Smooth muscle cell (in vitro differentiated cells): ENCODE measurements around the gene PC. TPM values are rescaled to one million over a fixed set of nuclear protein-coding genes. Genes with fewer than 3 reads are reported as not detected.
A peak's percentile ranks its signal among the peaks of the same experiment; 100 is the strongest.

ENCODE experiments used
- DNase-seq: peaks from one replicate; lab custom pipeline; 2025; ENCODE audit not compliant: unreplicated experiment; lab: John Stamatoyannopoulos, UW
- H2AFZ ChIP-seq: fragments of 200-600 bp; sonication (generic); 2 replicates; pipeline ENCODE4 v1.6.0; 2016; ENCODE audit warnings: antibody characterized with exemption, low read depth, mild to moderate bottlenecking
- H3F3A ChIP-seq: fragments of 200-600 bp; sonication (generic); 2 replicates; pipeline ENCODE4 v1.6.0; 2017; ENCODE audit warnings: antibody characterized with exemption, low read depth
- H3K27ac ChIP-seq: fragments of 200-600 bp; sonication (generic); 2 replicates; pipeline ENCODE4 v1.5.1; 2016; ENCODE audit warnings: low read depth, mild to moderate bottlenecking
- H3K27me3 ChIP-seq: fragments of 200-600 bp; sonication (generic); 2 replicates; pipeline ENCODE4 v1.6.1; 2016; ENCODE audit warnings: low read depth, mild to moderate bottlenecking
- H3K36me3 ChIP-seq: fragments of 200-600 bp; sonication (generic); 2 replicates; pipeline ENCODE4 v1.5.1; 2016; ENCODE audit warnings: low read depth
- H3K4me1 ChIP-seq: fragments of 200-600 bp; sonication (generic); 2 replicates; pipeline ENCODE4 v1.5.1; 2016; ENCODE audit warnings: low read depth
- H3K4me2 ChIP-seq: fragments of 200-600 bp; sonication (generic); 2 replicates; pipeline ENCODE4 v1.6.0; 2016; ENCODE audit warnings: mild to moderate bottlenecking
- H3K4me3 ChIP-seq: fragments of 200-600 bp; sonication (generic); 2 replicates; pipeline ENCODE4 v1.5.1; 2016; ENCODE audit warnings: mild to moderate bottlenecking
- H3K79me2 ChIP-seq: fragments of 200-600 bp; sonication (generic); 2 replicates; pipeline ENCODE4 v1.6.0; 2016; ENCODE audit warnings: low read depth, mild to moderate bottlenecking
- H3K9ac ChIP-seq: fragments of 200-600 bp; sonication (generic); 2 replicates; pipeline ENCODE4 v1.6.0; 2016; ENCODE audit warnings: low read depth
- H3K9me3 ChIP-seq: fragments of 200-600 bp; sonication (generic); replicated peaks from 2 replicates; pipeline ENCODE4 v1.5.1; 2016; ENCODE audit warnings: low read depth
- H4K20me1 ChIP-seq: fragments of 200-600 bp; sonication (generic); 2 replicates; pipeline ENCODE4 v1.6.0; 2016; ENCODE audit warnings: low read depth
- WGBS: methylation state at CpG from one replicate; pipeline ENCODE4 v1.1.7; 2016; ENCODE audit warnings: low lambda C conversion rate; 5-methylcytosine and 5-hydroxymethylcytosine counted together
- polyA plus RNA-seq: library from polyadenylated mRNA; unstranded; fragments of >200 nt; fragmentation: Nextera tagmentation; extraction: Ambion mirVana; gene quantifications from 2 replicates; pipeline ENCODE4 v1.2.1, GENCODE V29; 2016
- total RNA-seq: library from RNA; depleted of rRNA; stranded (reverse); fragments of >200 nt; gene quantifications from 2 replicates; pipeline ENCODE4 v1.2.3, GENCODE V29; 2014
- TF ChIP-seq, protein P1 (sequence below): fragments of 200-600 bp; sonication (generic); IDR thresholded peaks from 2 replicates; pipeline ENCODE4 v1.5.1; 2017; ENCODE audit warnings: borderline replicate concordance, mild to moderate bottlenecking, antibody characterized with exemption; ENCODE audit not compliant: insufficient read depth, poor library complexity, severe bottlenecking

PC gene
- total and polyA plus RNA-seq, 2 experiments from 2014 or later = 11.8 to 36.1 TPM

DNA sequence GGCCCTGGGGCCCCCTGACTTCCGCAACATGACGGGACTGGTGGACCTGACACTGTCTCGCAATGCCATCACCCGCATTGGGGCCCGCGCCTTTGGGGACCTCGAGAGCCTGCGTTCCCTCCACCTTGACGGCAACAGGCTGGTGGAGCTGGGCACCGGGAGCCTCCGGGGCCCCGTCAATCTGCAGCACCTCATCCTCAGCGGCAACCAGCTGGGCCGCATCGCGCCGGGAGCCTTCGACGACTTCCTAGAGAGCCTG is 100.3 kb downstream of the PC start:
- Histone ChIP-seq H3K4me1 (peaks cover 8% of the 10 kb centered on the region), H3K27me3 (no peaks in the 10 kb centered on the region), H3K4me2 (peak overlapping the region; percentile 85), H4K20me1 (no peaks in the 10 kb centered on the region), H3K9ac (no peak overlapping the region), H3K36me3 (no peaks in the 10 kb centered on the region), H3K9me3 (no peaks in the 10 kb centered on the region), H3K4me3 (peak overlapping the region; percentile 89), H3F3A (peaks cover 5% of the 10 kb centered on the region), H3K79me2 (peaks cover 3% of the 10 kb centered on the region), H2AFZ (no peak overlapping the region), H3K27ac (no peak overlapping the region)
- WGBS = 91% methylated on average over 19 of the region's 19 CpGs
- DNase-seq = no peak
- TF ChIP-seq, protein P1, sequence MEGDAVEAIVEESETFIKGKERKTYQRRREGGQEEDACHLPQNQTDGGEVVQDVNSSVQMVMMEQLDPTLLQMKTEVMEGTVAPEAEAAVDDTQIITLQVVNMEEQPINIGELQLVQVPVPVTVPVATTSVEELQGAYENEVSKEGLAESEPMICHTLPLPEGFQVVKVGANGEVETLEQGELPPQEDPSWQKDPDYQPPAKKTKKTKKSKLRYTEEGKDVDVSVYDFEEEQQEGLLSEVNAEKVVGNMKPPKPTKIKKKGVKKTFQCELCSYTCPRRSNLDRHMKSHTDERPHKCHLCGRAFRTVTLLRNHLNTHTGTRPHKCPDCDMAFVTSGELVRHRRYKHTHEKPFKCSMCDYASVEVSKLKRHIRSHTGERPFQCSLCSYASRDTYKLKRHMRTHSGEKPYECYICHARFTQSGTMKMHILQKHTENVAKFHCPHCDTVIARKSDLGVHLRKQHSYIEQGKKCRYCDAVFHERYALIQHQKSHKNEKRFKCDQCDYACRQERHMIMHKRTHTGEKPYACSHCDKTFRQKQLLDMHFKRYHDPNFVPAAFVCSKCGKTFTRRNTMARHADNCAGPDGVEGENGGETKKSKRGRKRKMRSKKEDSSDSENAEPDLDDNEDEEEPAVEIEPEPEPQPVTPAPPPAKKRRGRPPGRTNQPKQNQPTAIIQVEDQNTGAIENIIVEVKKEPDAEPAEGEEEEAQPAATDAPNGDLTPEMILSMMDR = no peak

DNA sequence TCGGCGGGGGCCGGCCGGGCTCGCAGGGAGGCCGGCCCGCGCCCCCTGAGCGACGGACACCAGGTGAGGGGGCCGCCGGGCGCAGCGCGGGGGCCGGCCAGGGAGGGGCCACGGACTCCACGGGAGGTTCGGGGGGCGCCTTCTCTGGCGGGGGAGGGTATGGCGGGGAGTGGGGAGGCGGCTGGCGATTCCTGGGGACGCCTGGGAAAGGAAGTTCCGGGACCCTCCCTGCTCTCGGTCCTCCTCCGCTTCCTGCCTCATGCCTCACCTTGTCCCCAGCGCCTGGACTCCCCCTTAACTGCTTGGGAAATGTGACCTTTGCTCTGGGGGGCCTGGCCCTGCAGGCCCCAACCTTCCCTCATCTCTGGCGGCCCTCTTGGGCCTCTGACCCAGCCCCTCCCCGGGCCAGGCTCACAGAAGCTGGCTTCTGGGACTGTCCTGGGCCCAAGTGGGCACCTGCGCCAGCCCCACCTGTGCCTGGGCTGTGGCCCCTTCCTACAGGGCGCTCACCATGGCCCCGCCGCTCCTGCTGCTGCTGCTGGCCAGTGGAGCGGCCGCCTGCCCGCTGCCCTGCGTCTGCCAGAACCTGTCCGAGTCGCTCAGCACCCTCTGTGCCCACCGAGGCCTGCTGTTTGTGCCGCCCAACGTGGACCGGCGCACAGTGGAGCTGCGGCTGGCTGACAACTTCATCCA is 100.8 kb downstream of the PC start:
- Histone ChIP-seq H3K27me3 (no peaks in the 10 kb centered on the region), H2AFZ (no peak overlapping the region), H4K20me1 (no peaks in the 10 kb centered on the region), H3K4me3 (peak overlapping the region; percentile 89), H3K4me1 (peaks cover 8% of the 10 kb centered on the region), H3K27ac (no peak overlapping the region), H3K36me3 (no peaks in the 10 kb centered on the region), H3F3A (peaks cover 5% of the 10 kb centered on the region), H3K9ac (no peak overlapping the region), H3K4me2 (peak overlapping the region; percentile 85), H3K9me3 (no peaks in the 10 kb centered on the region), H3K79me2 (peaks cover 3% of the 10 kb centered on the region)
- TF ChIP-seq, protein P1 = no peak
- DNase-seq = no peak
- WGBS = 64% methylated on average over 21 of the region's 47 CpGs

DNA sequence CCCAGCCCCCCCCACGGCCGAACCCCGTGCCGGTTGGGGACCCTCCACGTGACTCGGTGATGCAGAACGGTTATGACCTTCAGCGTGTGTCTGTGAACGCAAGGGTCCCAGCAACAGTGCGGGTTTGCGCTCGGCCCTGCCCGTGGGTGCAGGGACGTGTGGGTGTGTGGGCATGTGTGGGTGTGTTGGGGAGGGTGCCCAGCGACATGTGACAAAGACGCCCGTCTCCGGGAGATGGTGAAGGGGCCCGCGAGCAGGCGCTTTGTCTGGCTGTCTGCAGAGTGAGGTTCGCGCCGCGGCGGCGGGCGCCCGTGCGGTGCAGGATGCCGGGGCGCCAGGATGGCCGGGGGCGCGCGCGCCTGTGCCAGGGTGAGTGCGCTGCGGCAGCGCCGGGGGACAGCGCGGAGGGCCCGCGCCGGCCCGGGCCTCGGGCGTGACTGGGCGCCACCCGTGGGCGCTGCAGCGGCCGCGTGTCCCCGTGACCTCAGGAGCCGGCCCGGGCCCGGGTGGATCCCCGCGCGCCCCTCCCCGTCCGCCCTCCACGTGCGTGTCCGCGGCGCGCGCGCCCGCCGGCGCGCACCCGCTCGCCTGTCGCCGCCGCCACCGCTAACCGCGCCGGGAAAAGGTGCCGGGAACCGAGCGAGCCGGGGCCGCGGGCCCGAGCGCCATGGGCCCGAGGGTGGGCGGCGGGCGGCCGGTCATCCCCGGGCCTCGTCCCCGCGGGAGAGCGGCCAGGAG is 101.5 kb downstream of the PC start, which contains the start of gene LRFN4:
Gene LRFN4, plus strand, starts transcription at position 569 of the 738 bp plus-strand sequence. CDS start 681 bp downstream, outside the sequence.
- Histone ChIP-seq H3K4me2 (peak within 1 kb of the TSS; percentile 98), H3K4me1 (peaks cover 8% of the 10 kb centered on the region), H3K9ac (peak within 1 kb of the TSS; percentile 73), H3F3A (peaks cover 5% of the 10 kb centered on the region), H3K79me2 (peaks cover 3% of the 10 kb centered on the region), H3K9me3 (no peaks in the 10 kb centered on the region), H3K27me3 (no peaks in the 10 kb centered on the region), H3K4me3 (peak within 1 kb of the TSS; percentile 89), H2AFZ (peak within 1 kb of the TSS; percentile 69), H4K20me1 (no peaks in the 10 kb centered on the region), H3K36me3 (no peaks in the 10 kb centered on the region), H3K27ac (peak within 1 kb of the TSS; percentile 66)
- no peak for DNase-seq
- TF ChIP-seq, protein P1 = no peak
- 2% methylated on average over 25 of the region's 103 CpGs for WGBS
